ENCODE results near the gene HSPA14.

GRCh38 chr10:14917827-14918226 lies 79.7 kb downstream of the HSPA14 start:
- TF ChIP-seq CTCF (IDR thresholded peaks at IDR 0.05; ENCODE audit: poor library complexity, severe bottlenecking) (no peak), RAD21 (conservative IDR thresholded peaks at IDR 0.05) (no peak), EP300 (conservative IDR thresholded peaks at IDR 0.05; ENCODE audit: poor library complexity, severe bottlenecking) (no peak), EZH2 (IDR thresholded peaks at IDR 0.05; ENCODE audit: borderline replicate concordance, insufficient read depth, low read length, poor library complexity, severe bottlenecking) (no peak), TAF1 (IDR thresholded peaks at IDR 0.05; ENCODE audit: low read depth) (no peak), POLR2AphosphoS5 (IDR thresholded peaks at IDR 0.05) (no peak), MXI1 (conservative IDR thresholded peaks at IDR 0.05; ENCODE audit: poor library complexity, severe bottlenecking) (no peak)

Data from neural cell (in vitro differentiated cells).